ENCODE results near the gene F2. TPM values are rescaled to one million over a fixed set of nuclear protein-coding genes. Genes with fewer than 3 reads are reported as not detected.
"Not testable (repeated sequence)": the region's sequence is repeated elsewhere in the genome, so short reads cannot be mapped to it uniquely, and the experiment has no call there.

Gene F2
- total and polyA plus RNA-seq, 9 donors = 0.10 to 1.00 (median 0.33) TPM; not detected in 3

DNA sequence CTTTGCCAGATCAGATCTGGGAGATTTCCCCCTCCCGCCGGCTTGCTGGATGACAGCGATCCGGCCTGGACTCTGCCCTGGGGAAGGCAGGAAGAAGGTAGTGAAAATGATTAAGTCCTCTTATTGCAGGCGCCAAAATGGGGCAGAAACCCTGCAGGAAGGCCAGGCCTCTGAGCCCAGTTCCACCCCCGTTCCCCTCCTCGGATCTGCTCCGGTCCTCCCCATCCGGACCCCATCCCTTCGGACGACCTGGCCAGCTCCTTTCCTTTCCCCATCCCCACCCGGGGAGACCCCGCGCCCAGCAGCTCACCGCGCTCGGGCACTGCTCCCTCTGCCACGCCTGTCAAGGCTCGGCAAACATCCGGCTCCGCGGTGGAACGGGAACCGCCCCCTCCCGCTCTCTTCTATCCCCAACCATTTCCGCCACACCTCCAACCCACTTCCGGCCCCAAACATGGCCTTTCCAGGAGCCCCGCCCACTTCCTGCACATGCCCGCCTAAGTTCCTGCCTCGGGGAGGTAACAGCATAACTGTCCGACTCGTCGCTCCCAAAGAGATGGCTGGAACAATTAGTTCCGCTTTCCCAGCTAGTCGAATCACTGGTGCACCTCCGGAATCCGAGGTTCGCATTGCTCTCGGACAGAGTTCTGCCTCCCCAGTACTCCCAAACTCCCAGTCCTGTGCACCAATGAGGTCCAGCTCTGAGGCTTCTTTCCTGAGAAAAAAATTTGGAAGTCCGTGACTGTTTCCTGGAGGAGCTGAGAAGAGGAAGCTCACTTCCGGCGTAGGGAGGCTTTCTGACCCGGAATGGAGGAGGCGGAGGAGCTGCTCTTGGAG is 18.6 kb upstream of the F2 start, which contains the start of the genes ARHGAP1 and ZNF408:
ARHGAP1 (minus strand) TSS at position 379 of the 837 bp plus-strand sequence. CDS start 4,512 bp downstream, outside the sequence.
ZNF408 (plus strand) TSS at position 791 of the 837 bp plus-strand sequence; CDS start at position 808, 17 bp downstream.
- TF ChIP-seq, protein P1, sequence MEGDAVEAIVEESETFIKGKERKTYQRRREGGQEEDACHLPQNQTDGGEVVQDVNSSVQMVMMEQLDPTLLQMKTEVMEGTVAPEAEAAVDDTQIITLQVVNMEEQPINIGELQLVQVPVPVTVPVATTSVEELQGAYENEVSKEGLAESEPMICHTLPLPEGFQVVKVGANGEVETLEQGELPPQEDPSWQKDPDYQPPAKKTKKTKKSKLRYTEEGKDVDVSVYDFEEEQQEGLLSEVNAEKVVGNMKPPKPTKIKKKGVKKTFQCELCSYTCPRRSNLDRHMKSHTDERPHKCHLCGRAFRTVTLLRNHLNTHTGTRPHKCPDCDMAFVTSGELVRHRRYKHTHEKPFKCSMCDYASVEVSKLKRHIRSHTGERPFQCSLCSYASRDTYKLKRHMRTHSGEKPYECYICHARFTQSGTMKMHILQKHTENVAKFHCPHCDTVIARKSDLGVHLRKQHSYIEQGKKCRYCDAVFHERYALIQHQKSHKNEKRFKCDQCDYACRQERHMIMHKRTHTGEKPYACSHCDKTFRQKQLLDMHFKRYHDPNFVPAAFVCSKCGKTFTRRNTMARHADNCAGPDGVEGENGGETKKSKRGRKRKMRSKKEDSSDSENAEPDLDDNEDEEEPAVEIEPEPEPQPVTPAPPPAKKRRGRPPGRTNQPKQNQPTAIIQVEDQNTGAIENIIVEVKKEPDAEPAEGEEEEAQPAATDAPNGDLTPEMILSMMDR (IDR thresholded peaks at IDR 0.05) = no peak
- TF ChIP-seq EP300 (IDR thresholded peaks at IDR 0.05) (no peak), POLR2A (IDR thresholded peaks at IDR 0.05) (peak; percentile 41)
- intact Hi-C loops (cut with DNase I) = no loop called here
- H3K9me3 ChIP-seq = no peaks in the 10 kb centered on the region
- H3K4me3 ChIP-seq = peak within 1 kb of the TSS; percentile 92
- WGBS, 3 donors = 0 to 1% (median 0%) methylated on average over 44 of the region's 44 CpGs
- peaks cover 22% of the 10 kb centered on the region for H3K4me1 ChIP-seq (ENCODE audit: insufficient read depth)
- DNase-seq = peak; percentile 98 to 99 (median 99)
- H3K27me3 ChIP-seq = no peaks in the 10 kb centered on the region
- H3K27ac ChIP-seq = peak within 1 kb of the TSS; percentile 61 to 80
- no peaks in the 10 kb centered on the region for H3K36me3 ChIP-seq

DNA sequence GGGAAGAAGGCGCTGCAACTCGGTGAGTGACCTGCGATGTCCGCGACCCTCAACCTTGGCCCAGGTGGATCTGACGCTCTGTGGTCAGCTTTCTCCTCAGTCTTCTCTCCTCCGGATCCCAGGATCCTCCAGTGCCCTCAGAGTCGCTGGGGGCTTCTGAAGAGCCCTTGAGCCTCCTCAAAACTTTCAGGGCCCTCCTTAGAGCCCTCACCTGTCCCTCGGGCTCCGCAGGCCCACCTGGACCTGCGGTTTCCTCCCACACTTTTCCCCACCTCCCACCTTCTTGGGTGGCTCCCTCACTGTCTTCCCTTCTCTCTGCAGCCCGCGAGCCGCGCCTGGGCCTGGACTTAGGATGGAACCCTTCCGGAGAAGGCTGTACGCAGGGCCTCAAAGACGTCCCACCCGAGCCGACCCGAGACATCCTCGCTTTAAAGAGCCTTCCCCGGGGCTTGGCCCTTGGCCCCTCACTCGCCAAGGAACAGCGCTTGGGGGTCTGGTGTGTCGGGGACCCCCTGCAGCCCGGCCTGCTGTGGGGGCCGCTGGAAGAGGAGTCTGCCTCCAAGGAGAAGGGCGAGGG is 17.8 kb upstream of the F2 start:
- 0 to 1% (median 1%) methylated on average over 28 to 29 of the region's 29 CpGs for WGBS, 3 donors
- TF ChIP-seq, protein P1 (IDR thresholded peaks at IDR 0.05) = no peak
- TF ChIP-seq EP300 (IDR thresholded peaks at IDR 0.05) (no peak), POLR2A (IDR thresholded peaks at IDR 0.05) (no peak)
- Histone ChIP-seq H3K27ac (peak overlapping the region; percentile 61 to 80), H3K36me3 (no peaks in the 10 kb centered on the region), H3K9me3 (no peaks in the 10 kb centered on the region), H3K27me3 (no peaks in the 10 kb centered on the region), H3K4me1 (ENCODE audit: insufficient read depth) (peaks cover 18% of the 10 kb centered on the region), H3K4me3 (peak overlapping the region; percentile 92)
- DNase-seq = peak in 1 of 5 donors; percentile 48
- intact Hi-C loops (cut with DNase I) = no loop called here

DNA sequence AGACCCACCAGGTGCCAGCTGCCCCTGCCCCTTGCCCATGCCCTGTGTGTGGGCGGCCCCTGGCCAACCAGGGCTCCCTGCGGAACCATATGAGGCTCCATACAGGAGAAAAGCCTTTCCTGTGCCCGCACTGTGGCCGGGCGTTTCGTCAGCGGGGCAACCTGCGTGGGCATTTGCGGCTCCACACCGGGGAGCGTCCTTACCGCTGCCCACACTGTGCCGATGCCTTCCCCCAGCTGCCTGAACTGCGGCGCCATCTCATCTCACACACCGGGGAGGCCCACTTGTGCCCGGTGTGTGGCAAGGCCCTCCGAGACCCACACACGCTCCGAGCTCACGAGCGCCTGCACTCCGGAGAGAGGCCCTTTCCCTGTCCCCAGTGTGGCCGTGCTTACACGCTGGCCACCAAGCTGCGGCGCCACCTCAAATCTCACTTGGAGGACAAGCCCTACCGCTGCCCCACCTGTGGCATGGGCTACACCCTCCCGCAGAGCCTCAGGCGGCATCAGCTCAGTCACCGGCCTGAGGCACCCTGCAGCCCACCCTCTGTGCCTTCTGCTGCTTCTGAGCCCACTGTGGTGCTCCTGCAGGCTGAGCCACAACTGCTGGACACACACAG is 13.8 kb upstream of the F2 start:
- TF ChIP-seq EP300 (IDR thresholded peaks at IDR 0.05) (no peak), POLR2A (IDR thresholded peaks at IDR 0.05) (no peak)
- TF ChIP-seq, protein P1 (IDR thresholded peaks at IDR 0.05) = no peak
- H3K9me3 ChIP-seq = no peaks in the 10 kb centered on the region
- no peak for DNase-seq
- no peaks in the 10 kb centered on the region for H3K36me3 ChIP-seq
- H3K4me1 ChIP-seq (ENCODE audit: insufficient read depth) = no peaks in the 10 kb centered on the region
- H3K27ac ChIP-seq = no peak overlapping the region
- no peaks in the 10 kb centered on the region for H3K27me3 ChIP-seq
- H3K4me3 ChIP-seq = no peak overlapping the region
- WGBS, 3 donors = 94 to 97% (median 96%) methylated on average over 30 to 31 of the region's 31 CpGs
- intact Hi-C loops (cut with DNase I) = no loop called here

DNA sequence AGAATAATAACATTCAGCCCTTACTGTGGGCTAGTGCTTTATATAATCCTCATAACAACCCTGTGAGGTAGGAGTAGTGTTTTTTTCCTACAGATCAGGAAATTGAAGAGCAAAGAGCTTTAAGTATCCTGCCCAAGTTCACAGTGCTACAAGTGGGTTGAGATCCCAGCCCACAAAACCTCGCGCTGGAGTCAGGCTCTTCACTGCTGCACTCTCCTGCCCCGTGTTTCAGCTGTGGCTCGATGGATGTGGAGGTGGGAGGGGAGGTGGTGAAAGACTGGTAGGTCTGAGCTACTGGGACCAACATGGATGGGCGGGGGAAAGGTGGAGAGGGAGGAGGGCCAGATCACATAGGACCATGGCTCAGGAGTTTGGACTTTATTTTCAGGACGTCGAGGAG is 12.1 kb upstream of the F2 start:
- 81 to 85% (median 85%) methylated on average over 7 of the region's 7 CpGs for WGBS, 3 donors
- no peaks in the 10 kb centered on the region for H3K27me3 ChIP-seq
- no peak for DNase-seq
- H3K4me1 ChIP-seq (ENCODE audit: insufficient read depth) = peaks cover 7% of the 10 kb centered on the region
- intact Hi-C loops (cut with DNase I) = no loop called here
- H3K27ac ChIP-seq = no peak overlapping the region
- no peaks in the 10 kb centered on the region for H3K9me3 ChIP-seq
- no peaks in the 10 kb centered on the region for H3K36me3 ChIP-seq
- TF ChIP-seq POLR2A (IDR thresholded peaks at IDR 0.05) (no peak), EP300 (IDR thresholded peaks at IDR 0.05) (no peak)
- TF ChIP-seq, protein P1 (IDR thresholded peaks at IDR 0.05) = no peak
- no peak overlapping the region for H3K4me3 ChIP-seq

DNA sequence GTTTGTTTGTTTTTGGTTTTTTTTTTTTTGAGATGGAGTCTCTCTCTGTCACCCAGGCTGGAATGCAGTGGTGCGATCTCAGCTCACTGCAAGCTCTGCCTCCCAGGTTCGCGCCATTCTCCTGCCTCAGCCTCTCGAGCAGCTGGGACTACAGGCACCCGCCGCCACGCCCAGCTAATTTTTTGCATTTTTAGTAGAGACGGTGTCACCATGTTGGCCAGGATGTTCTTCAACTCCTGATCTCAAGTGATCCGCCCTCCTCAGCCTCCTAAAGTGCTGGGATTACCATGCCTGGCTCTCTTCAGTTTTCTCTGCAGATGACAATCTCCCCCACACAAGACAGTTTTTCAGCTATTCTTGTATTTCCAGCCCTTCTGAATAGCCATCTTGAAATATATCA is 9.7 kb upstream of the F2 start:
- H3K36me3 ChIP-seq; H3K9me3 ChIP-seq; DNase-seq; H3K27ac ChIP-seq; H3K4me3 ChIP-seq; H3K4me1 ChIP-seq (ENCODE audit: insufficient read depth); intact Hi-C loops (cut with DNase I); H3K27me3 ChIP-seq: not testable (repeated sequence)
- WGBS, 3 donors = 90 to 95% (median 92%) methylated on average over 9 of the region's 9 CpGs
